Hepatocyte (in vitro differentiated cells): ENCODE data around the gene SSR3. TPM values are rescaled to one million over a fixed set of nuclear protein-coding genes. Genes with fewer than 3 reads are reported as not detected.
A peak's percentile ranks its signal among the peaks of the same experiment; 100 is the strongest.

Source experiments
- DNase-seq: peaks from one replicate; pipeline ENCODE4 v3.0.0-alpha.2; 2016; ENCODE audit warnings: low spot score
- H2AFZ ChIP-seq: fragments of 200-600 bp; sonication (generic); 2 replicates; pipeline ENCODE4 v1.6.0; 2016; ENCODE audit warnings: antibody characterized with exemption, mild to moderate bottlenecking
- H3K27ac ChIP-seq: fragments of 200-600 bp; sonication (generic); 2 replicates; pipeline ENCODE4 v1.5.1; 2016; ENCODE audit warnings: mild to moderate bottlenecking
- H3K27me3 ChIP-seq: fragments of 200-600 bp; sonication (generic); 2 replicates; pipeline ENCODE4 v1.6.1; 2016
- H3K36me3 ChIP-seq: fragments of 200-600 bp; sonication (generic); replicated peaks from 2 replicates; pipeline ENCODE4 v1.5.1; 2016; ENCODE audit warnings: low read depth; ENCODE audit not compliant: insufficient read depth
- H3K4me1 ChIP-seq: fragments of 200-600 bp; sonication (generic); 2 replicates; pipeline ENCODE4 v1.5.1; 2016; ENCODE audit warnings: mild to moderate bottlenecking, moderate library complexity; ENCODE audit not compliant: insufficient read depth
- H3K4me2 ChIP-seq: fragments of 200-600 bp; sonication (generic); 2 replicates; pipeline ENCODE4 v1.6.0; 2016
- H3K4me3 ChIP-seq: fragments of 200-600 bp; sonication (generic); 2 replicates; pipeline ENCODE4 v1.5.1; 2016; ENCODE audit warnings: mild to moderate bottlenecking
- H3K79me2 ChIP-seq: fragments of 200-600 bp; sonication (generic); 2 replicates; pipeline ENCODE4 v1.6.0; 2017; ENCODE audit warnings: mild to moderate bottlenecking
- H3K9me2 ChIP-seq: fragments of 200-600 bp; sonication (generic); replicated peaks from 2 replicates; pipeline ENCODE4 v1.6.0; 2017; ENCODE audit warnings: mild to moderate bottlenecking; ENCODE audit not compliant: insufficient read depth
- H3K9me3 ChIP-seq: fragments of 200-600 bp; sonication (generic); 2 replicates; pipeline ENCODE4 v1.5.1; 2016; ENCODE audit warnings: low read depth, mild to moderate bottlenecking
- H4K20me1 ChIP-seq: fragments of 200-600 bp; sonication (generic); 2 replicates; pipeline ENCODE4 v1.6.0; 2016; ENCODE audit warnings: mild to moderate bottlenecking; ENCODE audit not compliant: insufficient read depth, poor library complexity, severe bottlenecking
- EZH2 ChIP-seq: fragments of 200-600 bp; sonication (generic); IDR thresholded peaks from 2 replicates; pipeline ENCODE4 v1.6.1; 2016; ENCODE audit warnings: antibody characterized with exemption, mild to moderate bottlenecking, borderline replicate concordance
- EZH2phosphoT487 ChIP-seq: fragments of 200-600 bp; sonication (generic); IDR thresholded peaks from one replicate; pipeline ENCODE4 v1.6.1; 2018; ENCODE audit warnings: antibody characterized with exemption, mild to moderate bottlenecking, low read depth, moderate library complexity; ENCODE audit not compliant: unreplicated experiment, severe bottlenecking
- WGBS: methylation state at CpG from one replicate; pipeline ENCODE4 v1.1.6; 2016; ENCODE audit warnings: low lambda C conversion rate; ENCODE audit errors: missing lambda C conversion rate; 5-methylcytosine and 5-hydroxymethylcytosine counted together
- polyA plus RNA-seq: library from polyadenylated mRNA; unstranded; fragments of >200 nt; fragmentation: Nextera tagmentation; extraction: Ambion mirVana; gene quantifications from 2 replicates; pipeline ENCODE4 v1.2.1, GENCODE V29; 2016
- total RNA-seq: library from RNA; depleted of rRNA; stranded (reverse); fragments of >200 nt; gene quantifications from 2 replicates; pipeline ENCODE4 v1.2.3, GENCODE V29; 2014
- TF ChIP-seq, protein P1 (sequence below): fragments of 200-600 bp; sonication (generic); IDR thresholded peaks from 2 replicates; pipeline ENCODE4 v1.5.1; 2016; ENCODE audit warnings: antibody characterized with exemption, mild to moderate bottlenecking; ENCODE audit not compliant: poor library complexity

Gene SSR3
- total and polyA plus RNA-seq, 2 experiments from 2014 or later, result 189 to 271 TPM

GRCh38 chr3:156533205-156533604 is 21.7 kb downstream of the SSR3 start:
- no peaks in the 10 kb centered on the region for H3K27me3 ChIP-seq
- H3K4me1 ChIP-seq, result peaks cover 18% of the 10 kb centered on the region
- H3K79me2 ChIP-seq, result no peaks in the 10 kb centered on the region
- H3K4me2 ChIP-seq, result no peak overlapping the region
- no peaks in the 10 kb centered on the region for H3K36me3 ChIP-seq
- H3K9me3 ChIP-seq, result no peaks in the 10 kb centered on the region
- no peaks in the 10 kb centered on the region for H3K9me2 ChIP-seq
- H4K20me1 ChIP-seq, result no peaks in the 10 kb centered on the region
- H2AFZ ChIP-seq, result no peak overlapping the region
- DNase-seq, result no peak
- peak overlapping the region; percentile 13 for H3K27ac ChIP-seq
- WGBS, result 73% methylated on average over 4 of the region's 4 CpGs
- no peak overlapping the region for H3K4me3 ChIP-seq
- TF ChIP-seq EZH2phosphoT487, result no peak
- no peak for TF ChIP-seq EZH2
- TF ChIP-seq, protein P1, sequence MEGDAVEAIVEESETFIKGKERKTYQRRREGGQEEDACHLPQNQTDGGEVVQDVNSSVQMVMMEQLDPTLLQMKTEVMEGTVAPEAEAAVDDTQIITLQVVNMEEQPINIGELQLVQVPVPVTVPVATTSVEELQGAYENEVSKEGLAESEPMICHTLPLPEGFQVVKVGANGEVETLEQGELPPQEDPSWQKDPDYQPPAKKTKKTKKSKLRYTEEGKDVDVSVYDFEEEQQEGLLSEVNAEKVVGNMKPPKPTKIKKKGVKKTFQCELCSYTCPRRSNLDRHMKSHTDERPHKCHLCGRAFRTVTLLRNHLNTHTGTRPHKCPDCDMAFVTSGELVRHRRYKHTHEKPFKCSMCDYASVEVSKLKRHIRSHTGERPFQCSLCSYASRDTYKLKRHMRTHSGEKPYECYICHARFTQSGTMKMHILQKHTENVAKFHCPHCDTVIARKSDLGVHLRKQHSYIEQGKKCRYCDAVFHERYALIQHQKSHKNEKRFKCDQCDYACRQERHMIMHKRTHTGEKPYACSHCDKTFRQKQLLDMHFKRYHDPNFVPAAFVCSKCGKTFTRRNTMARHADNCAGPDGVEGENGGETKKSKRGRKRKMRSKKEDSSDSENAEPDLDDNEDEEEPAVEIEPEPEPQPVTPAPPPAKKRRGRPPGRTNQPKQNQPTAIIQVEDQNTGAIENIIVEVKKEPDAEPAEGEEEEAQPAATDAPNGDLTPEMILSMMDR, result no peak

DNA sequence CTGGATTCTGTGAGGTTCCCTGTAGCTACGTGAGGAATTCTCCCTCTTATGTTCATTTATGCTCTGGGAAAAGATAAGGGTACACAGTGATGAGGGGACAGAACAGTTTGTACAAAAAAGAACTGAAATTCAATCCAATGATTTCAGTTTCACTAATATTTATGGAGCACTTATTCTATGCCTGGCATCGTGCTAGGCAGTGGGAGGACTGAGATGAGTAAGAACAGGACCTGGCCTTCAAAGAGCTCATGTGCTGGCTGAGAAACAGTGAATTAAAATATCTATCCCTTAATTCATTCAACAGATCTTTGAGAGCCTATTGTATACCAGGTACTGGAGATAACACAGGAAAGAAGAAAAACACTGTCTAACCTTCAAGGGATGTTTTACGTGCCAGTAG is 22.2 kb downstream of the SSR3 start:
- no peak overlapping the region for H2AFZ ChIP-seq
- peaks cover 18% of the 10 kb centered on the region for H3K4me1 ChIP-seq
- H3K79me2 ChIP-seq, result no peaks in the 10 kb centered on the region
- H3K9me2 ChIP-seq, result no peaks in the 10 kb centered on the region
- 46% methylated on average over 3 of the region's 3 CpGs for WGBS
- TF ChIP-seq, protein P1, result no peak
- TF ChIP-seq EZH2, result no peak
- TF ChIP-seq EZH2phosphoT487, result no peak
- no peak overlapping the region for H3K4me3 ChIP-seq
- no peaks in the 10 kb centered on the region for H3K36me3 ChIP-seq
- no peak for DNase-seq
- H3K4me2 ChIP-seq, result no peak overlapping the region
- peak overlapping the region; percentile 13 for H3K27ac ChIP-seq
- H3K9me3 ChIP-seq, result no peaks in the 10 kb centered on the region
- no peaks in the 10 kb centered on the region for H4K20me1 ChIP-seq
- no peaks in the 10 kb centered on the region for H3K27me3 ChIP-seq

DNA sequence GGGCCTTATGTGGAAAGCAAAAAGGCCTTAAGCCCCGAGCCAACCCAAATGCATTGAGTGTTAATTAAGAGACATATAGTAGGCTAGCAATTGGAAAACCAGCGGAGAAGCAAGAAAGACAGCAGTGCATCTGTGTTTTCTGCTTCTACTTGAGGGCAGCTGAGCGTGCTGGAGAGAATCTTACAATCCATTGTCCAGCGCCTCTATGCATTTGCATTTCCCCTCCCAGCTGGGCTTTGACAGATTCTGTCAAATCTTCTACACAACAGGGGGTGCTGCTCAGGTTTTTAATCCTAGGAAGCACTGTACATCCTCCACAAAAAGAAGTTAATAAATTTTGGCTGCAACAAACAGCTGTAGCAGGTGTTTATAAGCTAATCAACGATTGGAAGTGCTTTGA is 23.9 kb downstream of the SSR3 start:
- Histone ChIP-seq H3K9me2 (no peaks in the 10 kb centered on the region), H3K27me3 (no peaks in the 10 kb centered on the region), H3K4me3 (no peak overlapping the region), H2AFZ (no peak overlapping the region), H3K36me3 (no peaks in the 10 kb centered on the region), H4K20me1 (no peaks in the 10 kb centered on the region), H3K27ac (no peak overlapping the region), H3K4me2 (no peak overlapping the region), H3K79me2 (no peaks in the 10 kb centered on the region), H3K9me3 (no peaks in the 10 kb centered on the region), H3K4me1 (peaks cover 12% of the 10 kb centered on the region)
- whole genome bisulfite sequencing, result 95% methylated on average over 5 of the region's 5 CpGs
- DNase-seq, result no peak
- TF ChIP-seq, protein P1, result no peak
- TF ChIP-seq EZH2phosphoT487, result no peak
- no peak for TF ChIP-seq EZH2

GRCh38 chr3:156527060-156527459 is 27.9 kb downstream of the SSR3 start:
- H3K4me1 ChIP-seq, result no peaks in the 10 kb centered on the region
- no peak overlapping the region for H3K4me2 ChIP-seq
- no peak for DNase-seq
- no peak for TF ChIP-seq EZH2phosphoT487
- no peak for TF ChIP-seq EZH2
- TF ChIP-seq, protein P1, result no peak
- H3K9me3 ChIP-seq, result no peaks in the 10 kb centered on the region
- no peaks in the 10 kb centered on the region for H3K9me2 ChIP-seq
- no peaks in the 10 kb centered on the region for H3K79me2 ChIP-seq
- H2AFZ ChIP-seq, result no peak overlapping the region
- no peak overlapping the region for H3K27ac ChIP-seq
- 100% methylated on average over 1 of the region's 1 CpG for WGBS
- no peaks in the 10 kb centered on the region for H4K20me1 ChIP-seq
- no peaks in the 10 kb centered on the region for H3K36me3 ChIP-seq
- H3K4me3 ChIP-seq, result no peak overlapping the region
- no peaks in the 10 kb centered on the region for H3K27me3 ChIP-seq
